T-helper 2 cell treated with Interferon-gamma antibody and Interleukin-4, amounts not matched to agents 5 μg/mL and 100 μg/mL, for 36 hours (primary cell): ENCODE measurements around the gene MAN1A2.
"Not testable (repeated sequence)": the region's sequence is repeated elsewhere in the genome, so short reads cannot be mapped to it uniquely, and the experiment has no call there.

Experiments used
- DNase-seq: peaks from one replicate; pipeline ENCODE4 v3.0.0; 2021; ENCODE audit warnings: low spot score
- H3K27ac Mint-ChIP-seq: one replicate; pipeline ENCODE4 v1.8.0; 2021; ENCODE audit warnings: mild to moderate bottlenecking, mixed read lengths
- H3K27me3 Mint-ChIP-seq: one replicate; pipeline ENCODE4 v1.8.0; 2021; ENCODE audit warnings: low read depth, mixed read lengths
- H3K36me3 Mint-ChIP-seq: one replicate; pipeline ENCODE4 v1.8.0; 2021; ENCODE audit warnings: low read depth, mixed read lengths
- H3K4me1 Mint-ChIP-seq: one replicate; pipeline ENCODE4 v1.8.0; 2021; ENCODE audit warnings: low read depth, mixed read lengths
- H3K4me3 Mint-ChIP-seq: one replicate; pipeline ENCODE4 v1.8.0; 2022; ENCODE audit warnings: mild to moderate bottlenecking, moderate library complexity, mixed read lengths
- H3K9me3 Mint-ChIP-seq: one replicate; pipeline ENCODE4 v1.8.0; 2021; ENCODE audit warnings: mixed read lengths

MAN1A2 gene

GRCh38 chr1:117342397-117342796 is 24.9 kb upstream of the MAN1A2 start:
- Mint-ChIP-seq H3K4me1 (peaks cover 11% of the 10 kb centered on the region), H3K27ac (no peak overlapping the region), H3K36me3 (no peaks in the 10 kb centered on the region), H3K9me3 (no peaks in the 10 kb centered on the region), H3K4me3 (no peak overlapping the region), H3K27me3 (no peaks in the 10 kb centered on the region)
- DNase-seq = no peak

GRCh38 chr1:117346206-117346928 is 20.9 kb upstream of the MAN1A2 start:
- peaks cover 7% of the 10 kb centered on the region for H3K4me1 Mint-ChIP-seq
- no peak overlapping the region for H3K27ac Mint-ChIP-seq
- H3K36me3 Mint-ChIP-seq = no peaks in the 10 kb centered on the region
- peaks cover 2% of the 10 kb centered on the region for H3K27me3 Mint-ChIP-seq
- no peaks in the 10 kb centered on the region for H3K9me3 Mint-ChIP-seq
- no peak overlapping the region for H3K4me3 Mint-ChIP-seq
- peak; percentile 21 for DNase-seq

- Mint-ChIP-seq H3K4me3 (no peak overlapping the region), H3K4me1 (peaks cover 4% of the 10 kb centered on the region), H3K36me3 (no peaks in the 10 kb centered on the region), H3K9me3 (no peaks in the 10 kb centered on the region), H3K27ac (no peak overlapping the region), H3K27me3 (peaks cover 2% of the 10 kb centered on the region)
- DNase-seq = no peak
Measured at GRCh38 chr1:117347907-117348306, 19.3 kb upstream of the MAN1A2 start.

- not testable (repeated sequence) for H3K36me3 Mint-ChIP-seq, H3K4me1 Mint-ChIP-seq, H3K27me3 Mint-ChIP-seq, DNase-seq, H3K4me3 Mint-ChIP-seq, H3K27ac Mint-ChIP-seq, H3K9me3 Mint-ChIP-seq
Measured at GRCh38 chr1:117352695-117353094, 14.6 kb upstream of the MAN1A2 start.

GRCh38 chr1:117357833-117358603 is 9.2 kb upstream of the MAN1A2 start:
- DNase-seq, H3K27ac Mint-ChIP-seq, H3K9me3 Mint-ChIP-seq, H3K27me3 Mint-ChIP-seq, H3K36me3 Mint-ChIP-seq, H3K4me3 Mint-ChIP-seq: not testable (repeated sequence)
- H3K4me1 Mint-ChIP-seq = peaks cover 17% of the 10 kb centered on the region

- DNase-seq, H3K27ac Mint-ChIP-seq, H3K4me3 Mint-ChIP-seq, H3K36me3 Mint-ChIP-seq, H3K9me3 Mint-ChIP-seq, H3K27me3 Mint-ChIP-seq: not testable (repeated sequence)
- peaks cover 17% of the 10 kb centered on the region for H3K4me1 Mint-ChIP-seq
Measured at GRCh38 chr1:117358604-117358887, 8.7 kb upstream of the MAN1A2 start.

GRCh38 chr1:117359561-117360289 is 7.5 kb upstream of the MAN1A2 start:
- Mint-ChIP-seq H3K27me3 (peaks cover 6% of the 10 kb centered on the region), H3K36me3 (no peaks in the 10 kb centered on the region), H3K9me3 (no peaks in the 10 kb centered on the region), H3K4me1 (peaks cover 22% of the 10 kb centered on the region), H3K27ac (no peak overlapping the region), H3K4me3 (peak overlapping the region; percentile 29)
- DNase-seq = no peak

- Mint-ChIP-seq H3K36me3 (no peaks in the 10 kb centered on the region), H3K27me3 (peaks cover 3% of the 10 kb centered on the region), H3K4me1 (peaks cover 30% of the 10 kb centered on the region), H3K4me3 (no peak overlapping the region), H3K9me3 (no peaks in the 10 kb centered on the region), H3K27ac (no peak overlapping the region)
- DNase-seq = no peak
Measured at GRCh38 chr1:117362986-117363385, 4.3 kb upstream of the MAN1A2 start.

- H3K4me3 Mint-ChIP-seq = no peak overlapping the region
- no peak overlapping the region for H3K27ac Mint-ChIP-seq
- H3K9me3 Mint-ChIP-seq = no peaks in the 10 kb centered on the region
- H3K4me1 Mint-ChIP-seq = peaks cover 33% of the 10 kb centered on the region
- peaks cover 3% of the 10 kb centered on the region for H3K27me3 Mint-ChIP-seq
- H3K36me3 Mint-ChIP-seq = peaks cover 3% of the 10 kb centered on the region
- no peak for DNase-seq
Measured at GRCh38 chr1:117363571-117364048, 3.6 kb upstream of the MAN1A2 start.

GRCh38 chr1:117364240-117364639 is 3.0 kb upstream of the MAN1A2 start:
- Mint-ChIP-seq H3K9me3 (no peaks in the 10 kb centered on the region), H3K36me3 (peaks cover 6% of the 10 kb centered on the region), H3K27me3 (peaks cover 3% of the 10 kb centered on the region), H3K27ac (no peak overlapping the region), H3K4me3 (no peak overlapping the region), H3K4me1 (peaks cover 33% of the 10 kb centered on the region)
- no peak for DNase-seq

GRCh38 chr1:117365350-117366176 is 1.7 kb upstream of the MAN1A2 start:
- Mint-ChIP-seq H3K27me3 (peaks cover 3% of the 10 kb centered on the region), H3K9me3 (no peaks in the 10 kb centered on the region), H3K36me3 (peaks cover 6% of the 10 kb centered on the region), H3K27ac (peak overlapping the region; percentile 92), H3K4me1 (peaks cover 32% of the 10 kb centered on the region), H3K4me3 (peak overlapping the region; percentile 92)
- no peak for DNase-seq

GRCh38 chr1:117366177-117367045 is 838 bp upstream of the MAN1A2 start:
- H3K4me3 Mint-ChIP-seq = peak overlapping the region; percentile 92
- peaks cover 36% of the 10 kb centered on the region for H3K4me1 Mint-ChIP-seq
- H3K27me3 Mint-ChIP-seq = no peaks in the 10 kb centered on the region
- peak overlapping the region; percentile 92 for H3K27ac Mint-ChIP-seq
- DNase-seq = peak; percentile 81
- H3K9me3 Mint-ChIP-seq = no peaks in the 10 kb centered on the region
- peaks cover 6% of the 10 kb centered on the region for H3K36me3 Mint-ChIP-seq
